GM21423 (cell line): Measurements from ENCODE around the gene YTHDF2.

Source experiments
- ATAC-seq: cut with Tn5 transposase; IDR thresholded peaks from one replicate; pipeline ENCODE4 v1.9.1; 2021; ENCODE audit warnings: mild to moderate bottlenecking, moderate library complexity; ENCODE audit not compliant: unreplicated experiment

Gene YTHDF2

GRCh38 chr1:28796352-28797211 is 59.8 kb downstream of the YTHDF2 start:
- ATAC-seq = no peak

GRCh38 chr1:28800324-28800723 is 63.6 kb downstream of the YTHDF2 start:
- no peak for ATAC-seq

GRCh38 chr1:28801461-28801860 is 64.7 kb downstream of the YTHDF2 start:
- no peak for ATAC-seq

- no peak for ATAC-seq
Observed at GRCh38 chr1:28803051-28803450, 66.3 kb downstream of the YTHDF2 start.

- no peak for ATAC-seq
Observed at GRCh38 chr1:28803662-28804061, 66.9 kb downstream of the YTHDF2 start.

- ATAC-seq = no peak
Observed at GRCh38 chr1:28804071-28804470, 67.3 kb downstream of the YTHDF2 start.

- no peak for ATAC-seq
Observed at GRCh38 chr1:28807046-28807445, 70.3 kb downstream of the YTHDF2 start.

GRCh38 chr1:28807986-28808385 is 71.2 kb downstream of the YTHDF2 start:
- no peak for ATAC-seq

GRCh38 chr1:28811369-28811765 is 74.6 kb downstream of the YTHDF2 start:
- no peak for ATAC-seq

GRCh38 chr1:28811766-28812668 is 75.3 kb downstream of the YTHDF2 start, which contains the start of gene OPRD1:
Gene OPRD1, plus strand, starts transcription at chr1:28812170. Its CDS starts 214 bp downstream, at chr1:28812384.
- ATAC-seq = no peak

GRCh38 chr1:28812669-28813468 is 76.1 kb downstream of the YTHDF2 start:
- ATAC-seq = no peak

- ATAC-seq = no peak
Observed at GRCh38 chr1:28813931-28814465, 77.3 kb downstream of the YTHDF2 start.

GRCh38 chr1:28815533-28816185 is 78.9 kb downstream of the YTHDF2 start:
- no peak for ATAC-seq

- no peak for ATAC-seq
Observed at GRCh38 chr1:28817133-28817532, 80.4 kb downstream of the YTHDF2 start.

GRCh38 chr1:28819020-28819419 is 82.3 kb downstream of the YTHDF2 start:
- no peak for ATAC-seq
